Stimulated activated CD8-positive, alpha-beta memory T cell treated with anti-CD3 and anti-CD28 coated beads, Interleukin-4, amount 100 ng/mL, for 48 hours (primary cell): ENCODE data around the gene USP20.
A peak's percentile ranks its signal among the peaks of the same experiment; 100 is the strongest.
"Not testable (repeated sequence)": the region's sequence is repeated elsewhere in the genome, so short reads cannot be mapped to it uniquely, and the experiment has no call there.

Experiments used
- DNase-seq: peaks from one replicate; pipeline ENCODE4 v3.0.0-alpha.2; 2020

The USP20 gene

GRCh38 chr9:129890718-129891299, 55.6 kb downstream of the USP20 start:
- DNase-seq: not testable (repeated sequence)

GRCh38 chr9:129891569-129891968, 56.3 kb downstream of the USP20 start:
- DNase-seq: no peak

- DNase-seq: no peak
Observed at GRCh38 chr9:129894120-129894823, 59.0 kb downstream of the USP20 start.

- DNase-seq: peak; percentile 55
Observed at GRCh38 chr9:129895376-129896268, 60.4 kb downstream of the USP20 start.

- no peak for DNase-seq
Observed at GRCh38 chr9:129897263-129897662, 62.0 kb downstream of the USP20 start.

- no peak for DNase-seq
Observed at GRCh38 chr9:129898185-129898584, 62.9 kb downstream of the USP20 start.

- DNase-seq: no peak
Observed at GRCh38 chr9:129899620-129900019, 64.4 kb downstream of the USP20 start.

GRCh38 chr9:129900263-129901027, 65.2 kb downstream of the USP20 start:
- DNase-seq: no peak

GRCh38 chr9:129901993-129902739, 66.9 kb downstream of the USP20 start:
- DNase-seq: no peak

GRCh38 chr9:129902740-129903134, 67.5 kb downstream of the USP20 start:
- DNase-seq: no peak

GRCh38 chr9:129904734-129905133, 69.5 kb downstream of the USP20 start:
- no peak for DNase-seq

GRCh38 chr9:129906298-129906697, 71.0 kb downstream of the USP20 start:
- no peak for DNase-seq

- no peak for DNase-seq
Observed at GRCh38 chr9:129907201-129907600, 71.9 kb downstream of the USP20 start.

GRCh38 chr9:129908906-129909305, 73.6 kb downstream of the USP20 start:
- no peak for DNase-seq

- no peak for DNase-seq
Observed at GRCh38 chr9:129909851-129910250, 74.6 kb downstream of the USP20 start.

GRCh38 chr9:129910628-129911567, 75.6 kb downstream of the USP20 start:
- no peak for DNase-seq

GRCh38 chr9:129914051-129914450, 78.8 kb downstream of the USP20 start:
- no peak for DNase-seq

- DNase-seq: no peak
Observed at GRCh38 chr9:129916707-129917106, 81.4 kb downstream of the USP20 start.

GRCh38 chr9:129918296-129918950, 83.2 kb downstream of the USP20 start:
- no peak for DNase-seq

GRCh38 chr9:129919277-129919676, 84.0 kb downstream of the USP20 start:
- DNase-seq: no peak

GRCh38 chr9:129919841-129920240, 84.6 kb downstream of the USP20 start:
- DNase-seq: no peak
